Medulla oblongata (tissue), 1 donor: ENCODE measurements around the gene SPEF1.

Experiments used
- DNase-seq: peaks from one replicate; pipeline ENCODE4 v3.0.0-alpha.2; 2015; ENCODE audit errors: extremely low spot score

The SPEF1 gene

DNA sequence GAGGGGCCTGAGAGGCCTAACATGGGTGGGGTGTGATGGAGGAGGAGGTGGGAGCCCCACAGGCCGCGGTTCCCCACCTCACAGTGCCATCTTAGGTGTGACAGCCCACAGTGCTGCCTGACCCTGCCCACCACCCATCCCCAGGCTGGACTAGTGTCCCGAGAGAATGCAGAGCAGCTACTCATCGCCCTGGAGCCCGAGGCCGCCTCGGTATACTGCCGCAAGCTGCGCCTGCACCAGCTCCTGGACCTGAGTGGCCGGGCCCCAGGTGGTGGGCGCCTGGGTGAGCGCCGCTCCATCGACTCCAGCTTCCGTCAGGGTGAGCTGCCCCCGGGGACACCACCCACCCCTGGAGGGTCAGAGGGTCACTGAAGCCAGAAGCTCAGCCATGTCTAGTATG is 33.2 kb downstream of the SPEF1 start:
- DNase-seq, result no peak

GRCh38 chr20:3747471-3747870 is 33.8 kb downstream of the SPEF1 start:
- DNase-seq, result no peak

DNA sequence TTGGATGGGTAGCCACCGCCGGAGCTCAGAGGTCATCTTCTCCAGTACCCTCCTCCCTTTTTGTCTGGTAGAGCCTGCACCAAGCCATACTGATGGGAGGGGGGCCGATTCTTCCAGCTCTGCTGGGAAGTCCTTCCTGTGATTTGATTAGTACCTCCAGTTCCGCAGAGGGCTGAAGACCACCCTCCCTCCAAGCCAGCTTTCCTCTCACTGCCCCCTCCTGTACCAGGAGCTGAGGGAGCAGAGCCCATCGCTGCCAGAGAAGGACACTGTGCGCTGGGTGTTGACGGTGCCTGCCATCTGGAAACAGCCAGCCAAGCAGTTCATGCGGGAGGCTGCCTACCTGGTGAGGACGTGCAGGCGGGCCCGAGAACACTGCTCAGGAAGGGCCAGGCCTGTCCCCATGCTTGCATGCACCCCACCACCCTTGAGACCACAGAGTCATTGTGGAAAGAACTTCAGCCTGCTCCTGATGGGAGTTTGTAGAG is 35.5 kb downstream of the SPEF1 start:
- DNase-seq, result no peak

DNA sequence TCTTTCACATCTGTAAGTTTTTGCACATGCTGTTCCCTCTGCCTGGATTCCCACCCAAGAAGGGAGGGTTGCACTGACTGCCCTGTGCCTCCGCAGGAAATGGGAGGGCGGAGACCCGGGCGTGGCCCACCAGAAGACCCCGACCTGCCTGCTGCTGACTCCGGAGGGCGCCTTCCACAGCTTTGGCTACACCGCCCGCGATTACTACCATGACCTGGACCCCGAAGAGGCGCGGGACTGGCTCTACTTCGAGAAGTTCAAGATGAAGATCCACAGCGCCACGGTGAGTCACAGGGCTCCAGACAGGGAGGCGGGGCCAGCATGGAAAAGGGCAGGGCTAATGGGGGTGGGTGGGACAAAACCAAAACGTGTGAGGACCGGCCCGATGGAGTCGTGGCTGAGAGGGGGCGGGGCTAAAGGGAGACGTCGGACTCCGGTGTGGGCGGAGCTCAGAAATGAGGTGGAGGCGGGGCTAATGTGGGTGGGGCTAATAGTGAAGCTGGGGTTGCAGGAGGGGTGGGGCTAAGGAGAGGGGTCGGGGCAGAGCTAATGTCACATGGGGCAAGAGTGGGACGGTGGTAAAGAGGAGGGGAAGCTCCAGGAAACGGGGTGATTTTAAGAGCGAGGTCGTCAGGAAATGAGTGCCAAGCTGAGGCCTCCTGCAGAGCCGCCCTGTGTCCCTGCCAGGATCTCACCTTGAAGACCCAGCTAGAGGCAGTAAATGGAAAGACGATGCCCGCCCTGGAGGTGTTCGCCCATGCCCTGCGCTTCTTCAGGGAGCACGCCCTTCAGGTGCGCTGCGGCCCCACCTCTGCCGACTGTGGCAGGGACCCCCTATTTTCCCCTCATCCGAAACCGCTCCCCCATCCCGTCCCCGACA is 36.2 kb downstream of the SPEF1 start:
- DNase-seq, result no peak

DNA sequence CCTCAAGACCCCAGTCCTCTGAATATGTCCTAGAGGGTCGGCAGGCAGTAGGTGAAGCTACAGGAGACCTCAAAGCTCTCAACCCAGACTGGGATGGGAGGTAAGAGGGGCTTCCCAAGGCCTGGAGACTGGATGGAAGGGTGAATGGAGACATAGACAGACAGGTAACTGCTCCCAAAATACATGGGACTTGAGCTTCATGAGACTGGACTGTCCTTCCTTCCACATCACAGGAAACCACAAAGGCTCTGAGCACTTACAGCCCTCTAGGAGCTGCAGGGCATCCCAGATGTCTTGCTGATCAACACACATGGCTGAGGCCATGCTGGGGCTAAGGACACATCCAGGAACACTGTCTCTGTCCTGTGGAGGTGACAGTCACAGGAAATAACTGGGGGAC is 37.2 kb downstream of the SPEF1 start:
- DNase-seq, result no peak

GRCh38 chr20:3743251-3743650 is 38.0 kb downstream of the SPEF1 start:
- DNase-seq, result no peak

DNA sequence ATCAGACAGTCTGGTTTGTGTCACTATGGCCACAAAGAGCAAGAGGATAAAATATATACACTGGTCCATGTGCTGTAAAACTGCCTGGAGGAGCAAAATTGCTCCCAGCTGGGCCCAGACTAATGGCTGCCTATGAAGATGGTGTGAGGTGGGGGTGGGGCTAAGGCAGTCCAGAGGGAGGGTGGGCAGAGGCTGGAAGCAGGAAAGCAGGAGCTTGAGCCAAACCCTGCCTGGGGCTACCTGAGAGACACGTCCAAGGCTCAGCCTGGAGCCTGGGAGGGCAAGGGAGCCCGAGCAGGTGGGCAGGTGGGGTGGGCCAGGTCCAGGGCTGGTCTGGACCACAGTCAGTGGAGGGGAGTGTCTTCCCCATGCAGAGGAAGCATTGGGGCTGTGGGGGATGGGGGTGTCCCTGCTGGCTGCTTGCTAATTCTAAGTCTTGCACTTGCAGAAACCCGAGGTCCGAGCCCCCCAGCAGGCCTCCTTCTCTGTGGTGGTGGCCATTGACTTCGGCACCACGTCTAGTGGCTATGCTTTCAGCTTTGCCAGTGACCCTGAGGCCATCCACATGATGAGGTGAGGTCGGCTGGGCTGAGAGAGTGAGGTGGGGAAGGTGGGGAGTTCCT is 39.3 kb downstream of the SPEF1 start:
- no peak for DNase-seq

GRCh38 chr20:3740615-3741301 is 40.5 kb downstream of the SPEF1 start:
- DNase-seq, result no peak

DNA sequence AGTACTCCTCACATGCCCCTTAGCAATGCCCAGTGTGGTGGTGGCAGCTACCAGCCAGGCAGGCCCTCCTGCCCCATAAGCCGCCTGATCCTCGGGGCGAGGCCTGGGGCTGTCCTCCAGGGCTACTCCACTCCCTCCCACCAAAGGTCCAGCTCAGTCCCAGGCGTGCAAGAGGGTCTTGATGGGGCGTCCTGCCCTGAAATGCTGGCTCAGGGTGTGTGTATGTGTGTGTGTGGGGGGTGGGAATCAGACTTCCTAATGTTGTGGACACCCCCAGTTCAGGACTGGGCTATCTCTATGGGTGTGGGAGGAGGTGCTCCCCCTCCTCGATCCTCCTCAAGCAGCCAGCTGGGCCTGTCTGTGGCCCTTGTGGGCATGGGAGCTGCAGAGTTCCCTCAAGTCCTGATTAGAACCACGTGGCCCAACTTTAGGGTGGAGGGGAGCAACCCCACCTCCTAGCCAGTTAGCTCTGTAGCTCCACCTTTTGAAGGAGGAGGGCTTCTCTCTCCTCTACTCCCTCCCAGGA is 41.3 kb downstream of the SPEF1 start:
- DNase-seq, result no peak

DNA sequence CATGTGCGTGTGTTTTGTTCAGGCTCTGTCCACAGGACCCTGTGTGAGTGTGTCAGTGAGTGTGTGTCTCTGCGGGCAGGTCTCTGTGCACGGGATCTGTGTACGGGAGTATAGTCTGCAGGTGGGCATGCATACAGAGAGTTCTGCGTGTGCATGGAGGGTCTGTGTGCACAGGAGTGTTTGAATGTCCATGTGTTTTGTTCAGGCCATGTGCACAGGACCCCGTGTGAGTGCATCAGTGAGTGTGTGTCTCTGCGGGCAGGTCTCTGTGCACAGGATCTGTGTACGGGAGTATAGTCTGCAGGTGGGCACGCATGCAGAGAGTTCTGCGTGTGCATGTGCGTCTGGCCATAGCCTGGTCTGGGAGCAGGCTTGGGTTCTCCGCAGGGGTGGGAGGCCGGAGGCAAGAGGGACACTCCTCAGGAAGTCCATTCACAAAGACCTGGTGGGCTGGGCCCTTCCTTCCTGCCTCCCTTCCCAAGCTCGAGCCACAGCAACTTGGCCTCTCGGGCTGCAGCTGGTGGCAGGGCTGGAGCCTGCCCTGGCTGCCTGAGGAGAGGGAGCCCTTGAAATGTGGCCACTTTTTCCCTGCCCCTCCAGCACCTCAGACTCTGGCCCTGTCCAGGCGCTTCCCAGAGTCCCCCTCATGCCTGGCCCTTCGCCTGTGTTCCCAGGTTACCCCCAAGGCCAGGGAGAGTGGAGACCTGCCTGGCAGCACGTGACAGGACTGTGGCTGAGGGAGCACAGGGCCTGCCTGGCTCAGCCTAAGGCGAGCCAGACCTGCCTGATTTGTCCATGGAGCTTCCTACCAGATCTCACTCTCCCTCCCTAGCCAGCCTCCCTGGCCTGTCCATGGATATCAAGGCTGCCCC is 42.0 kb downstream of the SPEF1 start:
- no peak for DNase-seq

DNA sequence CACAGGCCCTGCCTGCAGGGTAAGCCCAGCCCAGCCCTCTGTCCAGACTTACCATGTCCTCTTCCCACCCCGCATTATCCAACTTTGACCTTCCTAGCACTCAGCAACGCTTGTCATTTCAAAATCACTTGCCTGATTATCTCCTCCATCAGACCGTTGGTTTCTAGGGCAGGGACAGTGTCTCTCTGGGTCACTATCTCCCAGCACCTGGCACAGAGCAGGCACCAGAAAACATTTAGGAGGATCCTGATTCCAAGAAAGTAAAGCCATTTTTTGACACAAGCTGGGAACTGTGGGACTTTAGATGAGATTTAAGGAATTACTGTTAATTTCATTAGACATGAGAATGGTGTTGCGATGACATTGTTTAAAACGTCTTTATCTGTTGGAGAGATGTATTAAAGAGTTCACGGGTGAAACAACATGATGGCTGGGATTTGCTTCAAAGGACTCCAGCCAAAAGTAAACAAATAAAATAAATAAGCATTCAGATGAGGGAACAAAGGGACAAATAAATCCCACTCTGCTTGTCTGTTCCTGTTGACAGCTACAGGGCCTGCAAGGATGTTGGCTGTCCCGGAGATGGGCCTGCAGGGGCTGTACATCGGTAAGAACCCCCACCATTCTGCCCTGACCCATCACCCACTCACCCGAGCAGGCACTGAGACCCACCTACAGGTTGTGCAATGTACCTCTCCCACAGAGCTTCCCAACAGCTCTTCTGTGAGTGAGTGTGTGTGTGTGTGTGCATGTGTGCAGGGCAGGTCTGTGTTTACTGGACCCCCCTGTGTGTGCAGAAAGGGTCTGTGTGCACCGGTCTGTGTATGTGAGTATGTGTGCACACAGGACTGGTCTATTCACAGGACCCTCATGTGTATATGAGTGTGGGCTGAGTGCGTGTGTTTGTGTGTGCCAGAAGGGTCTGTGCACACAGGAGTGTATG is 42.9 kb downstream of the SPEF1 start:
- DNase-seq, result no peak

- no peak for DNase-seq
Measured at GRCh38 chr20:3735768-3736167, 45.5 kb downstream of the SPEF1 start.

DNA sequence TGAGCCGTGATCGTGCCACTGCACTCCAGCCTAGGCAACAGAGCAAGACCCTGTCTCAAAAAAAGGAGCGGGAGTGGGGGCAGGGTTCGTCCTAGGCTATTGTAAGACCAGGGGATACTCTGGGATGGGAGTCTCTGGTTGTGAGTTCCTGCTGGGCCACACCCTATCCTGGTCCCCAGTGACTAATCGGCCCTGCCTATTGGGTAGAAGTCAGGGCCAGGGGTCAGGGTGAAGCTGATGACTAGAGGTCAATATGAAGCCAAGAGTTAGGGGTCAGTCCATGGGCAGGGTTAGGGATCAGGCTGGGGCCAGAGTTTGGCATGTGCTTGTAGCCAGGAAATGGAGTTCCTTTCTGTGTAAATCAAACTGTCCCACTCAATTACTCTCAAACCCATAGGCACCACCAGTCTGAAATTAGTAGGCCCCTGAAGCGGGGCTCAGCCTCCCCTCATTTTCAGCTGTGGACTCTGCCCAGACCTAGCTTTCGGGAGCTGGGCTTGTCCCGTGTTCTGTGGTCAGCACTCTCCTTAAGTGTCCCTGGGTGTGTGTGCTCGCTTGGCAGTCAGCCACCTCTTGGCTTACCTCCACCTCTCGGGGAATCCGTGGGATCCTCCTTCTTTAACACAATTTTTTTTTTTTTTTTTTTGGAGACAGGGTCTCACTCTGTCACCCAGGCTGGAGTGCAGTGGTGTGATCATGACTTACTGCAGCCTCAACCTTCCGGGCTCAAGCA is 47.0 kb downstream of the SPEF1 start:
- DNase-seq, result no peak

DNA sequence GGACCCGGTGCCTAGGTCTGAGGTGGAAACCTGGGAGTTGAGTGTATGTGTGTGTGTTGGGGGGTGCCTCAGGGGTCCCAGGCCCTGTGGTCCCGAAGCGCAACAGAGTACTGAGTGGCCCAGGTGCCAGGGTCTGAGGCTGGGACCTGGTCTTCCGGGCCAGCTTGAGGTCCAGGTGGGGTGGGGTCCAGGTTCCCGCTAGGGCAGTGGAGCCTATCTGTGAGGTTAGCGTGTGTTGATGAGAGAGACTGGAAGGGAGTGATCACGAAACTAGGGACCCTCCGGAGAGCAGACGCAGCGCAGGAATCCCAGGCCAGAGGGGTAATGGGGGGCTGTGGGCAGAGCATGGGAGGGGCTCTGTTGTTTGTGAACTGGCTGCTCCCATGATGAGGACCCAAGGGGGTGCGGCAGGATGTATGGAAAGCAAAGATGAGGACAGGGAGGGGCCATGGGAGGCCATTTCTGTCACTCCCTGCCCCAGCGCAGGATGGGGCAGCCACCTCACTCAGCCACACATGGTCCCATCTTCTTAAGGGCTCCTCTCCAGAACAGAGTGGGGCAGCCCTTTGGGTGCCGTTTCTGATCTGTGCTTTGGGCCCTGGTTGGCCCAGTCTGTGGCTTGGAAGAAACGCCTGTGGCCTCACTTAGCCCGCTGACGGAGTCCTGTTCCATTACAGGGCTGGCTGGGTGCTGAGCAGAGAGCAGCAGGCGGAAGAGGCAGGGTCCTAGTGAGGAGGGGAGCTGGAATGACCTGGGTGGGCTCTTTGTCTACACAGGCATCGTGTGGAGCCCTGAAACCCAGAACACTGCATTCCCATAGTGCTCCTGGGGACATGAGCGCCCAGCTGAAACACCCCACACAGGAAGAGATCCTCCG is 47.9 kb downstream of the SPEF1 start:
- no peak for DNase-seq

- DNase-seq, result no peak
Measured at GRCh38 chr20:3732327-3733118, 48.7 kb downstream of the SPEF1 start, which contains the start of gene HSPA12B. Gene HSPA12B (plus strand): TSS chr20:3732685. CDS start chr20:3738675, 5,990 bp downstream.

GRCh38 chr20:3731944-3732326 is 49.3 kb downstream of the SPEF1 start:
- no peak for DNase-seq

DNA sequence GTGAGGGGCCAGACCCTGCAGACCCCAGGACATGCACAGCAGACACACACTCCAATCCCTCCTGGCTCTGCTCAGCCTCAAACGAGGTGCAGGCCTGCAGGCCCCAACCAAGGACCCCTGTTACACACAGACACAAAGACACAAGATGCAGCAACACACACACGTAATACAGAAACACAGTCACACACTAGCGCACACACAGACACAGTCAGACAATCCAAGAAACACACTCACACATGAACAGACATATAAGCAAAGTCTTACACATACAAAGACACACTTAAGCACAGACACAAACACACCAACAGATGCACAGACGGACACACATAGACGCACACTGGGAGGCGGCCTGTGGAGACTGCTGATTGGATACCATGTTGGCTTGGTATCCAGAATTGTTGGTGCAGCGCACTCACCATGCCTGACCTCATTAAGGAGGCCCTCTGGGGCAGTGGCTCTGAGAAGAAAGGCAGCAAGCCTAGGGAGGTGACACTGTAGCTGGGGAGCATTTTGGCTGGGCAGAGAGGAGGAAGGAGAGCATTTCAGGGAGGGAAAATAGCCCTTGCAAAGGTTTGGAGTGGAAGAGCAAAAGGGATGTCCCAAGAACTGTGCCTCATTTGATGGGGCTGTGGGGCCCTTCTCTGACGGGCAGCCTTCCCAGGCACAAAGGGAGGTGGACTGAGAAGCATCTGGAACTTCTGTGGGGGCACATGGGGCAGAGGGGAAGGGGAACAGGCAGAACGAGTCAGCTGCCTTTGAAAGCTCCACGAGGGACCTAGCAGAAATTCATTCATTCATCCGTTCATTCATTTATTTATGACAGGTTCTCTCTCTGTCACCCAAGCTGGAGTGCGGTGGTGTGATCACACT is 50.2 kb downstream of the SPEF1 start:
- no peak for DNase-seq
